Aortic smooth muscle cell (primary cell): Measurements from ENCODE around the gene RUSC2. TPM values are rescaled to one million over a fixed set of nuclear protein-coding genes. Genes with fewer than 3 reads are reported as not detected.

Experiments
- total RNA-seq: library from RNA; depleted of rRNA; stranded (reverse); fragments of >200 nt; gene quantifications from 2 replicates; pipeline ENCODE4 v1.2.3, GENCODE V29; 2014

The RUSC2 gene, protein sequence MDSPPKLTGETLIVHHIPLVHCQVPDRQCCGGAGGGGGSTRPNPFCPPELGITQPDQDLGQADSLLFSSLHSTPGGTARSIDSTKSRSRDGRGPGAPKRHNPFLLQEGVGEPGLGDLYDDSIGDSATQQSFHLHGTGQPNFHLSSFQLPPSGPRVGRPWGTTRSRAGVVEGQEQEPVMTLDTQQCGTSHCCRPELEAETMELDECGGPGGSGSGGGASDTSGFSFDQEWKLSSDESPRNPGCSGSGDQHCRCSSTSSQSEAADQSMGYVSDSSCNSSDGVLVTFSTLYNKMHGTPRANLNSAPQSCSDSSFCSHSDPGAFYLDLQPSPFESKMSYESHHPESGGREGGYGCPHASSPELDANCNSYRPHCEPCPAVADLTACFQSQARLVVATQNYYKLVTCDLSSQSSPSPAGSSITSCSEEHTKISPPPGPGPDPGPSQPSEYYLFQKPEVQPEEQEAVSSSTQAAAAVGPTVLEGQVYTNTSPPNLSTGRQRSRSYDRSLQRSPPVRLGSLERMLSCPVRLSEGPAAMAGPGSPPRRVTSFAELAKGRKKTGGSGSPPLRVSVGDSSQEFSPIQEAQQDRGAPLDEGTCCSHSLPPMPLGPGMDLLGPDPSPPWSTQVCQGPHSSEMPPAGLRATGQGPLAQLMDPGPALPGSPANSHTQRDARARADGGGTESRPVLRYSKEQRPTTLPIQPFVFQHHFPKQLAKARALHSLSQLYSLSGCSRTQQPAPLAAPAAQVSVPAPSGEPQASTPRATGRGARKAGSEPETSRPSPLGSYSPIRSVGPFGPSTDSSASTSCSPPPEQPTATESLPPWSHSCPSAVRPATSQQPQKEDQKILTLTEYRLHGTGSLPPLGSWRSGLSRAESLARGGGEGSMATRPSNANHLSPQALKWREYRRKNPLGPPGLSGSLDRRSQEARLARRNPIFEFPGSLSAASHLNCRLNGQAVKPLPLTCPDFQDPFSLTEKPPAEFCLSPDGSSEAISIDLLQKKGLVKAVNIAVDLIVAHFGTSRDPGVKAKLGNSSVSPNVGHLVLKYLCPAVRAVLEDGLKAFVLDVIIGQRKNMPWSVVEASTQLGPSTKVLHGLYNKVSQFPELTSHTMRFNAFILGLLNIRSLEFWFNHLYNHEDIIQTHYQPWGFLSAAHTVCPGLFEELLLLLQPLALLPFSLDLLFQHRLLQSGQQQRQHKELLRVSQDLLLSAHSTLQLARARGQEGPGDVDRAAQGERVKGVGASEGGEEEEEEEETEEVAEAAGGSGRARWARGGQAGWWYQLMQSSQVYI (N-terminal part only)
- total RNA-seq, result 18.2 and 22.1 TPM in 2 replicates

DNA sequence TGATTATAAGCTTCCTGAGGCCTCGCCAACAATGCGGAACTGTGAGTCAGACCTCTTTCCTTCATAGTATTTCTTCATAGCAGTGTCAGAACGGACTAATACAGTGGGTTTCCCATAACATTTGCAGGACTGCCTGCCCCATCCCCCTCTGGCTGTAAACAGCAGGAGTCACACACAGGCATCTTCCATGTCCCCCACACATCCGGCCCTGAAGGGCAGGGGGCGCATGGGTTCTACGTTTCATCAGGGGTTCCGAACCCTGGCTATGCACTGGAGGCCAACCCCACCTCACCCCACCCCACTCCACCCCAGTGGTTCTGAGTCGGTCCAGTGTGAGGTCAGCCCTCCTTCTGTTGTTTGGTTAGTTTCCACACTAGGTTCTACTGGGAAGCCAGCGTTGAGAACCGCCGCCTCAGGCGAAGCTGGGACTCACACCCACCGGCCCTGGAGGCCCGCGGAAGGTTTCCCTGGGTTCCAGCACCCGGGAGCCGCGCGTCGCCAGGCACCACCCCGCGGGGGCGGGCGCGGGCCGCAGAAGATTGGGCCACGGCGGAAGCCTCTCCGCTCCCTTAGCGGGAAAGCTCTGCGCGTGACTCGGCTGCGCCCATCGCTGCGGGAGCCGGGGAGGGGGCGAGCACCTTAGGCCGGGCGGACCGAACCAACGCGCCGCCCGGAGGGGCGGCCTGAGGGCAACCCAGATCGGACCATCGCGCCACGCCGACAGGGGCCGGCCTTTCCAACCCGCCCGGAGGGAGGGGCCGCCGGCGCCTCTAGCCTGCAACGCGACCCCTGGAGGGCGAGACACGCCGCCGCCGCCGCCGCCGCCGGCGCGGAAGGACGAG lies at the start of gene RUSC2:
TSS of gene RUSC2 (plus strand) at position 799 of the 842 bp plus-strand sequence. CDS start 56,411 bp downstream, outside the sequence.

Other genes starting within 250 kb of the RUSC2 start
- 8.2 and 9.6 TPM in 2 replicates for gene TESK1, start 115.2 kb downstream of the RUSC2 start, total RNA-seq
- 1.1 TPM in 2 replicates for gene CD72, start 128.3 kb downstream of the RUSC2 start, total RNA-seq
- 0.25 and 0.53 TPM in 2 replicates for gene SIT1, start 160.8 kb downstream of the RUSC2 start, total RNA-seq
- 33,640 and 43,179 TPM in 2 replicates for gene RMRP, start 167.9 kb downstream of the RUSC2 start, total RNA-seq
- gene CCDC107, start 168.2 kb downstream of the RUSC2 start, total RNA-seq, result 16.1 and 19.0 TPM in 2 replicates
- 0.44 and 0.53 TPM in 2 replicates for gene ARHGEF39, start 175.1 kb downstream of the RUSC2 start, total RNA-seq
- gene CA9, start 183.8 kb downstream of the RUSC2 start, total RNA-seq, result not detected in 2 replicates
- gene TPM2, start 199.8 kb downstream of the RUSC2 start, total RNA-seq, result 805 and 904 TPM in 2 replicates
- gene TLN1, start 242.1 kb downstream of the RUSC2 start, total RNA-seq, result 322 and 363 TPM in 2 replicates
- 79.8 and 82.0 TPM in 2 replicates for gene CREB3, start 242.6 kb downstream of the RUSC2 start, total RNA-seq